ENCODE measurements around the gene FAM9A.
"Not testable (repeated sequence)": the region's sequence is repeated elsewhere in the genome, so short reads cannot be mapped to it uniquely, and the experiment has no call there.

DNA sequence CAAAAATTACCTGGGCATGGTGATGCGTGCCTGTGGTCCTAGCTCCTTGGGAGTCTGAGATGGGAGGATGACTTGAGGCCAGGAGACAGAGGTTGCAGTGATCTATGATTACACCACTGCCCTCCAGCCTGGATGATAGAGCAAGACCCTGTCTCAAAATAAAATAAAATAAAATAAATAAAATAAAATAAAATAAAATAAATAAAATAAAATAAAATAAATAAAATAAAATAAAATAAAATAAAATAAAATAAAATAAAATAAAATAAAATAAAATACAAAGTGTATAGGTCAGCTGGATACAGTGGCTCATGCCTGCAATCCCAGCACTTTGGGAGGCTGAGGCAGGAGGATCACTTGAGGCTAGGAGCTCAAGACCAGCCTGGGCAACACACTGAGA is 14.1 kb downstream of the FAM9A start:
- TF ChIP-seq CTCF (conservative IDR thresholded peaks at IDR 0.05; ENCODE audit: low read depth, low read length); EZH2 (IDR thresholded peaks at IDR 0.05; ENCODE audit: borderline replicate concordance, low read depth, low read length, poor library complexity, severe bottlenecking): not testable (repeated sequence)
